Measurements from ENCODE around the gene USP7. TPM values are rescaled to one million over a fixed set of nuclear protein-coding genes. Genes with fewer than 3 reads are reported as not detected.

Gene USP7
- total and polyA plus RNA-seq, 12 donors: 22.2 to 84.8 (median 65.7) TPM

DNA sequence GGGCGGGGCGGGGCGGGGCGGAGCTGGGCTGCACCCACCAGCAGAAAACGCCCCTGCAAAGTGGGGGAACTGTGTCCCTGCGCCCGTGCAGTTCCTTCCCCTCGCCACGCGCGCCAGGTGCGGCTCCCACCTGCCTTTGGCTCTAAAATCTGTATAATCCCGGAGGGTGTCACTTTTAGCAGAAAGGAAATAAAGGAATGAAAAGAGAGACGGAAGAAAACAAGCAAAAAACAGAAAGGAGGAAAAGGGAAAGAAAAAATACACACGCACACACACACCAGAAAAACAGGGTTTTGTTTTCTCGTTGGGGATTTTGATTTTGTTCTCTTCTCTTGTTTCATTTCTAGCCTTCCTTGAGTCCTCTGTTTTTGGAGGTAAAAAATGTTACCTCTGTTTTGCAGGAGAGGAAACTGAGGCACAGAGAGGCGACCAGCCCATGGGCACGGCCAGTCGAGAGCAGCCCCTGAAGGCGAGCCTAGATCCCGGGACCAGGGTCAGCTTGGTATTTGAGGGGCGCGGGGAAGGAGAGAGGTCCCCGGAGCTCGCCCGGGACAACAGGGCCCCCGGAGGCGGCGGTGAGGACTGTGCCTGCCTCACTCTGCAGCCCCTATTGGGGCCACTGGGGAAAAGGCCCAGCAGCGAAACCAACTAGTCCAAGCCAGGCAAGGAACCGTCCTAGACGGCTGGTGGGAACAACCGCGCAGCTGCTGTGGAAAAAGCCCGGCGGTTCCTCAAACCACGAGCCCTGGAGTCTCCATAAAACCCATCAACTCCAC lies 94.3 kb downstream of the USP7 start:
- Histone ChIP-seq H3K9me3 (no peaks in the 10 kb centered on the region), H3K27me3 (no peaks in the 10 kb centered on the region), H3K4me3 (peak overlapping the region in 9 of 10 donors; percentile 62 to 96 (median 80)), H3K4me1 (peaks cover 15 to 56% (median 39%) of the 10 kb centered on the region in 9 donors), H3K36me3 (no peaks in the 10 kb centered on the region), H3K27ac (peak overlapping the region in 5 of 10 donors; percentile 85 to 90 (median 86))
- 29 to 33% methylated on average over 37 of the region's 37 CpGs for WGBS, 2 donors
- DNase-seq (no peak), ATAC-seq (no peak)
- TF ChIP-seq, protein P1, sequence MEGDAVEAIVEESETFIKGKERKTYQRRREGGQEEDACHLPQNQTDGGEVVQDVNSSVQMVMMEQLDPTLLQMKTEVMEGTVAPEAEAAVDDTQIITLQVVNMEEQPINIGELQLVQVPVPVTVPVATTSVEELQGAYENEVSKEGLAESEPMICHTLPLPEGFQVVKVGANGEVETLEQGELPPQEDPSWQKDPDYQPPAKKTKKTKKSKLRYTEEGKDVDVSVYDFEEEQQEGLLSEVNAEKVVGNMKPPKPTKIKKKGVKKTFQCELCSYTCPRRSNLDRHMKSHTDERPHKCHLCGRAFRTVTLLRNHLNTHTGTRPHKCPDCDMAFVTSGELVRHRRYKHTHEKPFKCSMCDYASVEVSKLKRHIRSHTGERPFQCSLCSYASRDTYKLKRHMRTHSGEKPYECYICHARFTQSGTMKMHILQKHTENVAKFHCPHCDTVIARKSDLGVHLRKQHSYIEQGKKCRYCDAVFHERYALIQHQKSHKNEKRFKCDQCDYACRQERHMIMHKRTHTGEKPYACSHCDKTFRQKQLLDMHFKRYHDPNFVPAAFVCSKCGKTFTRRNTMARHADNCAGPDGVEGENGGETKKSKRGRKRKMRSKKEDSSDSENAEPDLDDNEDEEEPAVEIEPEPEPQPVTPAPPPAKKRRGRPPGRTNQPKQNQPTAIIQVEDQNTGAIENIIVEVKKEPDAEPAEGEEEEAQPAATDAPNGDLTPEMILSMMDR (IDR thresholded peaks at IDR 0.05): peak in 1 of 9 donors; percentile 5
- intact Hi-C loops (cut with DNase I): loop anchor here in 5 of 10 donors (1.0 to 5.0 kb wide), 3 partner anchors 71 to 72 kb away; partner anchors contain the start of genes PMM2 (in 4 of the 5) and TMEM186 (in 4 of the 5)

DNA sequence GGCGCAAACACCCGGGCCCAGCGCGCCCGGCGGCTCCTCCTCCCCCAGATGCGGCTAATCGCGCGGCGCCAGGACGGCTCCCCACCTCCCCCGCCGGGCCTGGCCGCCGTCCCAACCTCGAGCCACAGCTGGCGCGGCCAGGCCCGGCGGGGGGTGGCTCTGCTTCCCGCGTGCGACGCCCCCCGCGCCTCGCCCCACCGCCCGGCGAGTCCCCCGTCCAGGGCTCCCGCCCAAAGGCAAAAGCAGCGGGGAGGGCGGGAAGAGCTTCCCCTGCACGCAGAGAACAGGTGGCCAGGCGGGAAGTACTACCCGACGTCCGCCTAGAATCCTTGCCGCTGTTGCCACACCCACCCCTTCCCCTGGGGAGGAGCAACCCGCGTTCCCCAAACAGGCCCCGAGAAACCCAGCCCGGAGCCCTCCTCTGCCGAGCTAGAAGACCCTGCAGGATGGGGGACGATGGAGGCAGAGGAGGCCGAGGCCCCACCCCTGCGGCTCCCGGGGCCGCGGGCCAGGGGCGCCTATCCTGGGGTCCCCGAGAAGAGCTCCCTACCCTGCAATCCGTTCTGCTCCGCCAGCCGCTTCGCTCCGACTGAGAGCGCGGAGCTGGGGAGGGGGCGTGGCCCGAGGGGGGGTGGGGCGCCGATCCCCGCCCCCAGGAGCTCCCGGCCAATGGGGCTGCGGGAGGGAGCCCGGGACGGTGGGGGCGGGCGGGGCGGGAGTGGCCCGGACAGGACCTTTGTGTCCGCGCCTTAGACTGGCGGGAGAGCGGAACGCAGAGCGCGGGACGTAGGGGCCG lies 95.1 kb downstream of the USP7 start, which contains the start of gene CARHSP1:
CARHSP1 (minus strand) TSS at position 591 of the 796 bp plus-strand sequence. CDS start 9,678 bp downstream, outside the sequence.
- H3K4me3 ChIP-seq: peak within 1 kb of the TSS; percentile 54 to 96 (median 78)
- intact Hi-C loops (cut with DNase I): loop anchor here in 5 of 10 donors (1.0 to 5.0 kb wide), 3 partner anchors 70 to 71 kb away; partner anchors contain the start of genes PMM2 (in 4 of the 5) and TMEM186 (in 4 of the 5)
- H3K27me3 ChIP-seq: no peaks in the 10 kb centered on the region
- 0 to 1% methylated on average over 72 to 83 of the region's 83 CpGs for WGBS, 2 donors
- H3K27ac ChIP-seq: peak within 1 kb of the TSS; percentile 83 to 96 (median 86)
- peaks cover 21 to 63% (median 47%) of the 10 kb centered on the region in 9 donors for H3K4me1 ChIP-seq
- no peaks in the 10 kb centered on the region for H3K36me3 ChIP-seq
- no peaks in the 10 kb centered on the region for H3K9me3 ChIP-seq
- TF ChIP-seq, protein P1 (IDR thresholded peaks at IDR 0.05): no peak
- peak; percentile 83 to 93 (median 89) for ATAC-seq
- peak; percentile 86 to 90 for DNase-seq

DNA sequence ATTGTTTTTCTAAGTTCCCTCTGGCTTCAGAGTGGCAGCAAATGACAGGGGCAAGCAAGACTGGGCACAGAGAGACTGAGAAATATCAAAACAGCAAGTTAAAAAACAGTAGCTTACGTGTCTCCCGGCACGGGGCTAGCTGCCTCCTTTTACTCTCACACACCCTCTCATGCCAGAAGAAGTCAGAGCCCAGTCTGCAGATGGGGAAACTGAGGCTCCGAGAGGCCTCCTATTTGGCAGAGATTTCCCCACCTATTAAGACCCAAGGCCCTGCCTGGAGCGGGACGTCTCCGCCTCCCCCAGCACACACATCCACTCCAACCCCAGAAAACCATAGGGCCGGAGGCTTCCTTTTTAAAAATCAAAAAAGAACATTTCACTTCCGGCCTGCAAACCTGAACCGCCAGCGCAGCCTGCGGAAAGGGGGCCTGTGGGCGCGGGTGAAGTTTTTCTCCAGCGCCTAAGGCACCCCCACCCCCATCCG lies 95.7 kb downstream of the USP7 start:
- Histone ChIP-seq H3K4me1 (peaks cover 26 to 68% (median 54%) of the 10 kb centered on the region in 9 donors), H3K9me3 (no peaks in the 10 kb centered on the region), H3K4me3 (peak overlapping the region; percentile 54 to 96 (median 78)), H3K36me3 (no peaks in the 10 kb centered on the region), H3K27ac (peak overlapping the region; percentile 83 to 96 (median 86)), H3K27me3 (no peaks in the 10 kb centered on the region)
- 0 to 1% methylated on average over 16 of the region's 16 CpGs for WGBS, 2 donors
- ATAC-seq (peak in 1 of 8 donors; percentile 0), DNase-seq (no peak)
- intact Hi-C loops (cut with DNase I): loop anchor here in 4 of 10 donors (2.0 to 5.0 kb wide), 2 partner anchors 69 to 71 kb away; partner anchors contain the start of genes PMM2 (in 3 of the 4) and TMEM186 (in 3 of the 4)
- TF ChIP-seq, protein P1 (IDR thresholded peaks at IDR 0.05): no peak
